ENCODE data around the gene CTBP2.

- TF ChIP-seq MAX (IDR thresholded peaks at IDR 0.05) = no peak
- TF ChIP-seq USF1 (IDR thresholded peaks at IDR 0.05) = no peak
- no peak for TF ChIP-seq CEBPB (IDR thresholded peaks at IDR 0.05)
- no peak for TF ChIP-seq TEAD4 (IDR thresholded peaks at IDR 0.05)
- no peak for TF ChIP-seq TCF12 (IDR thresholded peaks at IDR 0.05; ENCODE audit: low read depth)
- TF ChIP-seq TAF1 (IDR thresholded peaks at IDR 0.05; ENCODE audit: low read depth) = no peak
- TF ChIP-seq CREB1 (IDR thresholded peaks at IDR 0.05; ENCODE audit: low read depth) = no peak
- TF ChIP-seq FOXM1 (IDR thresholded peaks at IDR 0.05; ENCODE audit: borderline replicate concordance, low read depth) = no peak
- no peak for TF ChIP-seq RAD21 (IDR thresholded peaks at IDR 0.05; ENCODE audit: low read depth)
- TF ChIP-seq YY1 (IDR thresholded peaks at IDR 0.05; ENCODE audit: low read depth) = no peak
- no peak for TF ChIP-seq EGR1 (IDR thresholded peaks at IDR 0.05)
- no peak for TF ChIP-seq REST (IDR thresholded peaks at IDR 0.05; ENCODE audit: low read depth)
- TF ChIP-seq EP300 (IDR thresholded peaks at IDR 0.05; ENCODE audit: borderline replicate concordance) = no peak
- no peak for TF ChIP-seq NFIC (IDR thresholded peaks at IDR 0.05)
Measured at GRCh38 chr10:125079091-125079600, 81.2 kb downstream of the CTBP2 start.

All from Ishikawa (cell line).